Measurements from ENCODE around the gene KRT3.
A peak's percentile ranks its signal among the peaks of the same experiment; 100 is the strongest.

The KRT3 gene

GRCh38 chr12:52795694-52796428 is at the start of gene KRT3:
TSS of gene KRT3 (minus strand) at chr12:52796117. CDS start at chr12:52796042, 75 bp downstream.
- no peak for DNase-seq (ENCODE audit: low read depth in 2 of 2)

DNA sequence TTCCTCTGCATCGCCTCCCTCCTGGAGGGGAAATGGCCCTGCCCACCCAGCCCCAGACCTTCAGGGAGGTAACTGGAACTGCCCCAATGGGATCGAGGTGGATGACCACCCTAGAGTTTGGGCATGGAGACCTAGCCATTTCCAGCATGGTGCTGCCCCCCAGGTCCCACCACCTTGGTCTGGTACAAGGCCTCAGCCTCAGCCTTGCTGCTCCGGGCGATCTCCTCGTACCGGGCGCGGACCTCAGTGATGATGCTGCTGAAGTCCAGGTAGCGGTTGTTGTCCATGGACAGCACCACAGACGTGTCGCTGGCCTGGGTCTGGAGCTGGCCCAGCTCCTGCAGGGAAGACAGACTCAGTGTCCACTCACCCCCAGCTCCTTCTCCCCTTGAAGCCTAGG is 48.5 kb upstream of the KRT3 start:
- no peak for DNase-seq (ENCODE audit: low read depth in 2 of 2)

GRCh38 chr12:52839436-52840105 is 43.7 kb upstream of the KRT3 start:
- DNase-seq (ENCODE audit: low read depth in 2 of 2): no peak

DNA sequence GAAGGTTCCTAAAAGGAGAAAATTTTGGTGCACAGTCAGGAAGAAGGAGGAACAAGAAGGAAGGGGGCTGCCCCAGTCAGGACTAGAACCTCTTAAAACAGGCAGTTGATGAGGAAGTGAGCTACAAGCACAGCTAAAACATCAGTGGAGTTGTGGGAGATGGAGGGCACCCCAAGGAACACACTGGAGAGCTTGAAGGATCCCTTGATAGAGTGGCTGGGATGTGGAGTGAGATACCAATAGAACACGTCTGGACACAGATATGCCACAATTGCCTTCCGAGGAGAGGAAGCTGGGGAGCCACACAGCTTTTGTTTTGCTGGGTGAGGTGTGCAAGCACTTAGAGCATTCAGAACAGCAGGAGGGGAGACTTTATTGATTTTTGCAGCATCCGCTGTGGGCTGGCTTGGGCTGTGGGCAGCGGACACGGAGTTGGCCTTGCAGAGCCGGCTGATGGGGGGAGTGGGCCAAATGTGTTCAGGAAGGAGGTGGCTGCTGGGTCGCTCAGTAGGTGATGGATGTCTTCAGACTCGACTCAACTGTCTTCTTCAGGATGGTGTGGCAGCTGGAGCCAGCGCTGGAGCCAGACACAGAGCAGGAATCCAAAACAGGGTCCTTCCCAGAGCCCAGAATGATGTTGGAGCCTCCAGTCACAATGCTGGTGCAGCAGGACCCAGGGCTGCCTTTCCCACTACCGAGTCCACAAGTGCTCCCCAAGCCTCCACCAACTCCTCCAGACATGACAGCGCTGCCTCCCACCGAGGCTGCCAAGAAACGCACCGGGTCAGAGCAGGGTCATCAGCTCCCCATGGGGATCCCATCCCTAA is 42.9 kb upstream of the KRT3 start:
- DNase-seq (ENCODE audit: low read depth in 2 of 2): no peak

DNA sequence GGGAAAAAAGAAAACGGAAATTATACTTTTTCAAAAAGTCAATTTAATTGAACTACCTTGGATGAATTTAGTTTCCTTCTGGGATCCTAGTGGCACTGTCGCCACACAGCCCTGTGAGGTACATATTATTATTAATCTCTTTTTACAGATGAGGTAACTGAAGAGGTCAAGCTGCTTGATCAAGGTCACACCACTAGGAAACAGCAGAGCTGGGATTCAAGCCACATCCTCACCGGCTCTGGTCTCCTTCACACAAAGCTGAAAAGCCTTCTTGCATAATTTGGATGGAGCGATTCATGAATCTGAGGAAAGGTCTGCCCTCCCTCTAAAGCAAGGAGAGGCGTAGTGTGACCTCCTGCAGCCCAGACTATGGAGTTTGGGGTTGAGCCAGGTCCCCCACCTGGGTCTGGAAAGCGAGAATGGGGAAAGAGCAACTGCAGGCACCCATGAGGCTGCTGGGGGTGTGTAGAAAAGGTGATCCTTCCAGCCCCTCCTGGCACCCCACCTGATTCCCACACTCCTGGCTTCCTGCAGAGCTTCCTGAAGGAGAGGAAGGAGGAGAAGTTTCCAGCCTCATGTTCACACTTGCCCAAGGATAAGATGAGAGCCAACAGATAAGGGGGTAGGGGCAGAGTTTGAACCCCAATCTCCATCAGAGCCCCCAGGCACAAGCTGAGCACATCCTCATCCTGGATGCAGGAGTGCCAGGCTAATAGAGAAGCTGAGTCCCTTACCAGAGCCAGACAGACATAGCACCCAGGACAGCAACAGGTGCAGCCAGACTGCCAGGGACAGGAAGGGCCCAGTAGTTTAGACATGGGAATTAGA is 42.1 kb upstream of the KRT3 start:
- no peak for DNase-seq (ENCODE audit: low read depth in 2 of 2)

GRCh38 chr12:52837413-52837741 is 41.5 kb upstream of the KRT3 start:
- no peak for DNase-seq (ENCODE audit: low read depth in 2 of 2)

GRCh38 chr12:52836491-52837412 is 40.8 kb upstream of the KRT3 start:
- DNase-seq (ENCODE audit: low read depth in 2 of 2): no peak

DNA sequence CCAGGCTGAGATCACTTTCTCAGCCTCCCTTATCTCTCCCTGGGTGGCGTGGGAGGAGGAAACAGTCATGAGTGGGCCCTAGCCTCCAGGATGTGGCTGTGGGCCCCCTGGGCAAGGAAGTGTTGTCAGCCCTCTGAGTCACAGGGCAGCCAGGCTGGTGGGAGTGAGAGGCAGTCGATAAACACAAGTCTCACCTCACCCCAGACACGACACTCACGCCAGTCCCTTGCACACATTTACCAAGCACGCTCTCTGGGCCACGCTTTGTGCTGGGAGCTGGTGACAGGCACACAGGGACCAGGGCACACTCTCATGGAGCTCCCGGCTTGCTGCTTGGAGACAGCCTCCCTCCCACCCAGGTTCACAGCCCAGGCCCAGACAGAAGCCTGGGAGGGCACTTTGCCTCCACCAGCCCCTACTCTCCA is 40.1 kb upstream of the KRT3 start:
- DNase-seq (ENCODE audit: low read depth in 2 of 2): peak; percentile 24 to 35

DNA sequence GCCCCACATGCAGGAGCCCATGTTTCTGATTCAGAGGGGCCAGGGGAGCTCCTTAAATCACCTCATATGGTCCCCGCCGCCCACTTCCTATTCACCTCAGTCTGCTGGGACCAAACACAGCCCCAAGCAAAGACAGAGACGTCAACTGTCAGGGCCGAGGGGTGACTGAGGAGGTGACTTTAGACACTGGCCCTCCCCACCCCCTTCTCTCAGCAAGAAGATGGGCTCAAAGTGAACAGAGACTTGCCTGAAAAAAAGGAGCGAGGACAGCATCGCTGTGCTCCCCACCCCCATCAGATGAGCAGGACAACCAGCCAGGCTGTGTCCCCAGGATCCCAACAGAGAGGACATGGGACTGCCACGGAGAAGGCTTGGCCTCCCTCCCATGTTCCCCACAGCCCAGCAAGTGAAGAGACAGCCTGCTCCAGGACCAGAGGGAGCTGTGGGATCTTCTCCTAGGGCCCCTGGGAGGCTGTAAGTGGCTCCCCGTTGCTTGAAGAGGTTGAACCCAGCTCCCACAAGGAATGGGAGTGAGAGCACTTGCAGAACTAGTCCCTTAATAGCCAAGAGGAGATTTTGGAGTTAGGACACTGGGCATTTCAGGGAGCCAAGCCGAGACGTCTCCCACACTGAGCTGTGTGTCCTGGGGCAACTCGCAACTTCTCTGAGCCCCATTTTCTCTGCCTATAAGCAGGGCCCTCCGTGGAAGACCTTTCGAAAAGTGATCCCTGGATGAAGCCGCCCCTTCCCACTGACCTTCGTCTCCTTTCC is 39.5 kb upstream of the KRT3 start:
- no peak for DNase-seq (ENCODE audit: low read depth in 2 of 2)

- DNase-seq (ENCODE audit: low read depth in 2 of 2): no peak
Observed at GRCh38 chr12:52834727-52835001, 38.7 kb upstream of the KRT3 start.

- no peak for DNase-seq (ENCODE audit: low read depth in 2 of 2)
Observed at GRCh38 chr12:52833922-52834726, 38.2 kb upstream of the KRT3 start, which contains the start of gene KRT79. TSS of gene KRT79 (minus strand) at chr12:52834311. CDS start at chr12:52834260, 51 bp downstream.

DNA sequence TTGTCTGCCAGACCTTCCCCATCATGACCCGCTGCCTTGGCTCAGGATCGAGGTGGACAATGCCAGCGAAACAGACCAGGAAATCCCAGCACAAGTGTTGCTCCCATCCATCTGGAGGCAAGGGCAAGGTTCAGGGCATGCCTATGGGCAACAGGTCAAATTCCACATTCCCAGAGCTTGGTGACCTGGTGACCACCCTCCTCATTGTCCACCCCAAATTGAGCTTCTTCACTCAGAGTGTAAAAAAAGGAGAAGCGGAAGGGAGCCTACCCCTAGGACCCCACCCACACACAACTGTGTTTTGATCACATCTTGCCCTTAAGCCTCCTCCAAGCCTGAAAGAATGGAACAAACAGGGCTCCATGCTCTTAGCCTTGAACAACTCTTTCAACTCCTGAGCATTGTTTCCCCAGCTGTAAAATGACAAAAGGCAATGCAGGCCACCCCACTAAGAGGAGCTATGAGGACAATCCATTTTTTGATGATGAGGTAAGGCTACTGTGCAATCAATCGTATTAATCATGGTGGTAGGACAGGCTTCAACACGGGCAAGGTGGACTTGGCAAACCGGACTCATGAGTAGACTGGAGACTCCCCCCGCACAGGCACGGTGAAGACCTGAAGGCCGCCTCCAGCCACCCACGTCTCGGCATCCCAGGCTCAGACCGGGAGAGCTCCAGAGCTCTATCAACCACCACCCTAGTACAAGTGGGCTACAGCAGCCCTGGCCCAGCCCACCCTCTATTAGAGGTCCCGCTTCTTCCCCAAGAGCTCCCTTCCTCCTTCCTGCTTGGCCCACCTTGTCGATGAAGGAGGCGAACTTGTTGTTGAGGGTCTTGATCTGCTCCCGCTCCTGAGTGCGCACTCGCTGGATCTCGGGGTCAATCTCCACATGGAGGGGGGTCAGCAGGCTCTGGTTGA is 37.3 kb upstream of the KRT3 start:
- DNase-seq (ENCODE audit: low read depth in 2 of 2): no peak

DNA sequence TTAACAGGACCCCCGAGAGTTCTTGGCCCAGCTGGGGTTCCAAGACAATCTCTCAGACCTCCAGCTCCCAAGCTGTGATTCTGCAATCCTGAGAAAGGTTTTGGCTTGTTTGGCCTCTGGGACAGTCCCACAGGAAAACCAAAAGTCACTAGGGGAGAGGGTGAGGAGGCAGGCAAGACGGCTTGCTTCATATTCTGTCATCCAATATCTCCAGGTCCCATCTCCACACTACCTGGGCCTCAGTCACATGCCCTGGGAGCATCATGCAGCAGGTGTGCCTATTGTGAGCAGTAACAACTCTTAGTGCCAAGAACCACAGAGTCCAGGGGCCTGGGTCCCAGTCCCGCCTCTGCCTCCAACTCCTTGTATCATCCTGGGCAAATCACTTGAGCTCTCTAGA is 36.5 kb upstream of the KRT3 start:
- no peak for DNase-seq (ENCODE audit: low read depth in 2 of 2)

GRCh38 chr12:52831251-52831650 is 35.3 kb upstream of the KRT3 start:
- DNase-seq (ENCODE audit: low read depth in 2 of 2): no peak

- DNase-seq (ENCODE audit: low read depth in 2 of 2): no peak
Observed at GRCh38 chr12:52829986-52830770, 34.3 kb upstream of the KRT3 start.

DNA sequence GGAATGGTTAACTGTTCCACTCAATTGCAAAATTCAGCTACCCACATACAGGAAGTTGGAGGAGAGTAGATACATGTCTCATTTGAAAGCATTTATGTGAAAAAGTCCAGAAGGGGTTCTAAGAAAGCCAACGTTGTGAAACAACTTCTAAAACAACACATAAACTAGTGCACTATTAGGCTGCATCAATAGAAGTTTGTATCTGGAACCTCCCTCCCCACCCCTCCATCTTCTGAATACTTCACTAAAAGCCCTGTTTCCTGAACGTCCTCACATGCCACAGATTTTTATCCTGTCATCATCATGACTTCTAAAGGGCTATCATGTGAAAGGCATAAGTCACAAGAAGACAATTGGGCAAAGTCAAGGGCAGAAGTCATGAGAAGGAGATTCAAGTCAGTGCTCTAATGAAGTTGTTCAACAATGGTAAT is 32.7 kb upstream of the KRT3 start:
- DNase-seq (ENCODE audit: low read depth in 2 of 2): no peak

- DNase-seq (ENCODE audit: low read depth in 2 of 2): no peak
Observed at GRCh38 chr12:52828156-52828555, 32.2 kb upstream of the KRT3 start.
